Brain microvascular endothelial cell (primary cell): ENCODE data around the gene RNF224.

Experiments used
- DNase-seq: peaks from one replicate; pipeline ENCODE4 v3.0.0-alpha.2; 2020
- H3K27ac ChIP-seq: fragments of 250-450 bp; sonication (Bioruptor Pico); 2 replicates; pipeline ENCODE4 v1.5.1; 2020; ENCODE audit warnings: mild to moderate bottlenecking, moderate library complexity
- H3K27me3 ChIP-seq: fragments of 250-450 bp; sonication (Bioruptor Pico); replicated peaks from 2 replicates; pipeline ENCODE4 v1.5.1; 2020; ENCODE audit warnings: mild to moderate bottlenecking
- H3K36me3 ChIP-seq: fragments of 250-450 bp; sonication (Bioruptor Pico); replicated peaks from 2 replicates; pipeline ENCODE4 v1.5.1; 2020; ENCODE audit warnings: mild to moderate bottlenecking
- H3K4me3 ChIP-seq: 2 replicates; pipeline ENCODE4 v1.5.1; 2011; ENCODE audit warnings: low read depth, mild to moderate bottlenecking, control low read depth, low read length, moderate library complexity
- in situ Hi-C: cut with HindIII; loops from 2 replicates; pipeline ENCODE4 v1.10.0; 2017; ENCODE audit warnings: low sequenced_read_pairs, low pct_ligation_motif_present
- TF ChIP-seq, protein P1 (sequence below): IDR thresholded peaks from 2 replicates; pipeline ENCODE4 v1.5.1; 2011; ENCODE audit warnings: low read depth, mild to moderate bottlenecking, moderate library complexity, low read length, control low read depth, inconsistent platforms; ENCODE audit errors: missing control alignments

Gene RNF224

DNA sequence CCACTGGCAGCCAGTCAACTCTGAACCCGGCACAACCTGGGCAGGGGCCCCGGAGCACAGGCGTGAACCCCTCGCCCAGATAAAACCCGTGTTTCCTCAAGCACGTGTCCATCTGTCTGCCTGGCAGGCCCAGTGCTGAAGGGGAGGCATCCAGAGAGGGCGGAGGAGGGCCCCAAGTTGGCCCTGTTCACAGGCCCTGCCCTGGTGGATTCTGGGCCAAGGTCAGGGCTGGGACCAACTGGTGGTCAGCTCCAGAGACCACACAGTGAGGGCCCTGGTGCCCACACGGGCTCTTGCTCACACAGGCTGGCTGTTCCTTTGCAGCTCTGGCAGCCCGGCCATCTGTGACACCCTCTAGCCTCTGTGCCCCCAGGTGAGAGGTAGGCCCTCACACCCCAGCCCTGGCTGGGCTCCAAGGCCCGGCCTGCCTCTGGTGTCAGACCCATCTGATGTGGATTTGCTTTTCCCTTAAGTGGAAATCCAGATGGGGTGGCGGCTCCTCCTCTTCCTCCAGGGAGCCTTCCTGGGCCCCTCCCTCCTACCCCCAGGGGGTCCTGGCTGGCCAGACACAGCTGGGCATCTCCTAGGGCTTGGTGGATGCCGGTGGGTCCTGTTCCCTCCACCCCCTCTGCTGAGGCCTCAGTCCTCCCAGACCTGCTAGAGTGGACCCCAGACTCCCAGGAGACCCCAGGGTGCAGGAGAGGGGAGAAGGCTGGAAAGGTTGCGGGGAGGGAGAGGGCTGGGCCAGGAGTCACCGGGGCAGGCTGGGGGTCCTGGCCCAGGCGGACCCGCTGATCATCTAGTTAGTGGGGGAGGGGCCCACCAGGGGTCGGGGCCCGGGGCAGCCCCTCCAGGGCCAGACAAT, 23.3 kb downstream of the RNF224 start:
- H3K4me3 ChIP-seq, result no peak overlapping the region
- H3K27me3 ChIP-seq, result no peaks in the 10 kb centered on the region
- no peak for DNase-seq
- TF ChIP-seq, protein P1, sequence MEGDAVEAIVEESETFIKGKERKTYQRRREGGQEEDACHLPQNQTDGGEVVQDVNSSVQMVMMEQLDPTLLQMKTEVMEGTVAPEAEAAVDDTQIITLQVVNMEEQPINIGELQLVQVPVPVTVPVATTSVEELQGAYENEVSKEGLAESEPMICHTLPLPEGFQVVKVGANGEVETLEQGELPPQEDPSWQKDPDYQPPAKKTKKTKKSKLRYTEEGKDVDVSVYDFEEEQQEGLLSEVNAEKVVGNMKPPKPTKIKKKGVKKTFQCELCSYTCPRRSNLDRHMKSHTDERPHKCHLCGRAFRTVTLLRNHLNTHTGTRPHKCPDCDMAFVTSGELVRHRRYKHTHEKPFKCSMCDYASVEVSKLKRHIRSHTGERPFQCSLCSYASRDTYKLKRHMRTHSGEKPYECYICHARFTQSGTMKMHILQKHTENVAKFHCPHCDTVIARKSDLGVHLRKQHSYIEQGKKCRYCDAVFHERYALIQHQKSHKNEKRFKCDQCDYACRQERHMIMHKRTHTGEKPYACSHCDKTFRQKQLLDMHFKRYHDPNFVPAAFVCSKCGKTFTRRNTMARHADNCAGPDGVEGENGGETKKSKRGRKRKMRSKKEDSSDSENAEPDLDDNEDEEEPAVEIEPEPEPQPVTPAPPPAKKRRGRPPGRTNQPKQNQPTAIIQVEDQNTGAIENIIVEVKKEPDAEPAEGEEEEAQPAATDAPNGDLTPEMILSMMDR, result no peak
- no peak overlapping the region for H3K27ac ChIP-seq
- H3K36me3 ChIP-seq, result no peaks in the 10 kb centered on the region
- in situ Hi-C loops, result no loop called here

DNA sequence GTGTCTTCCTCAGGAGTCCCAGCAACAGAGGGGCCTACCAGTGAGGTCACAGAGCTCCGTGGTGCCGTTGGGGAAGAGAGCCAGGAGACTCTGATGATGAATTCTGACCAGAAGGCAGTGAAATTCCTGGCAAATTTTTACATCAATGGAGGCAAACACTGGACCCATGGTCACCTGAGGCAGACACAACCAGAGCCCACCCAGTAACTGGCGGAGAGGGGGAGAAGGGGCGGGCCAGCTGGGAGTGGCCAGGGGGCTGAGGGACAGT, 23.8 kb downstream of the RNF224 start, which contains the start of gene STPG3:
Gene STPG3 (plus strand): TSS at position 93 of the 268 bp plus-strand sequence. CDS start 1 bp downstream, at position 94.
- Histone ChIP-seq H3K27ac (no peak within 1 kb of the TSS), H3K4me3 (no peak within 1 kb of the TSS), H3K27me3 (no peaks in the 10 kb centered on the region), H3K36me3 (no peaks in the 10 kb centered on the region)
- TF ChIP-seq, protein P1, result no peak
- in situ Hi-C loops, result no loop called here
- no peak for DNase-seq

DNA sequence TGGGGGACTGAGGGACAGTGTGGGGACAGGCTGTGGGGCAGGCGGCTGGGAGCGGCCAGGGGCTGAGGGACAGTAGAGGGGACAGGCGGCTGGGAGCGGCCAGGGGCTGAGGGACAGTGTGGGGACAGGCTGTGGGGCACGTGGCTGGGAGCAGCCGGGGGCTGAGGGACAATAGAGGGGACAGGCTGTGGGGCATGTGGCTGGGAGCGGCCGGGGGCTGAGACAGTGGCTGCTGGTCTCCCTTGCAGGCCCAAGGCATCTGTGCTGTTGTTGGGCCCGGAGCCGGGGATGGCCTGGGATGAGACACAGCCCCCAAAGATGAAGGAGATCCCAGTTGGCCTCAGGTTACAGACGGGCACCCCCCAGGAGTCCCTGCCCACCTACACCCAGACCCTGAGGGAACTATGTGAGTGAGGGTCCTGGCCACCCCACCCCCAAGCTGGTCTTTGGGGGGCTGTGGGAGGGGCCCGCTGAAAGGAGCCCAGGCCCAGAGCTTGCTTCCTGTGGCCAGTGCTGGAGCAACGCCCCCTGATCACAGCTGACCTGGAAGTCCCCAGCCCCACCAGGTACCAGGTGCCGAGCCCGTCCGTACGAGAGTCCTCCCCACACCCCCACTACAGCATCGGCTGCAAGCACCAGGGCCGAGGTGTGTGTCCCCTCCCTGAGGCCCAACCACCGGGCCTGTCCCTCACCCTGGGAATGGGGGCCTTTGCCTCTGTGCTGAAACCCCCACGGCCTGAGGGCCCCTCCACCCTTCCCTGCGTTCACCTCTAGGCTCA, 24.4 kb downstream of the RNF224 start:
- Histone ChIP-seq H3K27me3 (no peaks in the 10 kb centered on the region), H3K36me3 (peaks cover 5% of the 10 kb centered on the region), H3K27ac (no peak overlapping the region), H3K4me3 (no peak overlapping the region)
- in situ Hi-C loops, result no loop called here
- TF ChIP-seq, protein P1, result no peak
- no peak for DNase-seq

DNA sequence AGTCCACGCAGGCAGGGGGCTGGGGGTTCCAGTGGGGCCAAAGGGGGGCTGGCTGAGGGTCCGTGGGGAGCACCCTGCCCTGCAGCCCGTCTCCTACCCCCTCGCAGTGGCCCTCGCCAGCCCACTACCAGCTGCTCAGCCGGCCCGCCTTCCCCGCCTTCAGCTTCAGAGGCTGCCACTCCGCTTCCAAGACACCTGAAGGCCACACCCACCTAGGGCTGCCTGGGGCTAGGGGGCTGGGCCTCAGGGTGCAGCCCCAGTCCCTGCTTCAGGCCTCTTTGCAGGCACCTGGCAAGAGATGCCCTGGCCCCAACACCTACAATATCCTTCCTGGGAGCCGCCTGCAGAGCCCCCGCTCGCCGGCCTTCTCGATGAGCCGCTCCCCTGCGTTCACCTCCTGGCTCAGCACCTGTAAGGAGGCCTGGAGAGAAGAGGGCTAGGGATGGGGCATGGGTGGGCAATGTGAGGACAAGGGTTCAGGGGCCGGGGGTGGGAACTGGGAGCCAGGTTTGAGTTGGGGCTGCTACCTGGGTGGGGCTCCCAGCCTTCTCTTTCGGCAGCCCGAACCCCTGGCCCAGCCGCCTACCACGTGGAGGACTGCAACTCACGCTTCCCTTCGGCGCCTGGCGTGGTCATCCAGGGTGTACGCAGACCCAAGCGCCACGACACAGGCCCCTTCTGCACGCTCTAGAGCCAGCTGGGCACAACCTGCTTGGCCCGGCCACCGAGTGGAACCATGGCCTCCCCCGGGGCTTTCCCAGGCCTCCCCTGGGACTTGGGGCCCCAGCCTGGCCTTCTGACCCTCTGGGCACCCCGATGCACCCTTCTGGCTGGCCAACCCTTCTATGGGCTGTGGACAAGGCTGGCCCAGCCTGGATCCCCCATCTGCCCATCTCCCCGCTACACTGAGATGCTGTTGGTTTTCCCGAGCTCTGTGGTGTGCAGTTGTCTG, 25.5 kb downstream of the RNF224 start:
- no peak overlapping the region for H3K4me3 ChIP-seq
- DNase-seq, result no peak
- no peaks in the 10 kb centered on the region for H3K27me3 ChIP-seq
- no peak overlapping the region for H3K27ac ChIP-seq
- peaks cover 9% of the 10 kb centered on the region for H3K36me3 ChIP-seq
- TF ChIP-seq, protein P1, result no peak
- in situ Hi-C loops, result no loop called here

DNA sequence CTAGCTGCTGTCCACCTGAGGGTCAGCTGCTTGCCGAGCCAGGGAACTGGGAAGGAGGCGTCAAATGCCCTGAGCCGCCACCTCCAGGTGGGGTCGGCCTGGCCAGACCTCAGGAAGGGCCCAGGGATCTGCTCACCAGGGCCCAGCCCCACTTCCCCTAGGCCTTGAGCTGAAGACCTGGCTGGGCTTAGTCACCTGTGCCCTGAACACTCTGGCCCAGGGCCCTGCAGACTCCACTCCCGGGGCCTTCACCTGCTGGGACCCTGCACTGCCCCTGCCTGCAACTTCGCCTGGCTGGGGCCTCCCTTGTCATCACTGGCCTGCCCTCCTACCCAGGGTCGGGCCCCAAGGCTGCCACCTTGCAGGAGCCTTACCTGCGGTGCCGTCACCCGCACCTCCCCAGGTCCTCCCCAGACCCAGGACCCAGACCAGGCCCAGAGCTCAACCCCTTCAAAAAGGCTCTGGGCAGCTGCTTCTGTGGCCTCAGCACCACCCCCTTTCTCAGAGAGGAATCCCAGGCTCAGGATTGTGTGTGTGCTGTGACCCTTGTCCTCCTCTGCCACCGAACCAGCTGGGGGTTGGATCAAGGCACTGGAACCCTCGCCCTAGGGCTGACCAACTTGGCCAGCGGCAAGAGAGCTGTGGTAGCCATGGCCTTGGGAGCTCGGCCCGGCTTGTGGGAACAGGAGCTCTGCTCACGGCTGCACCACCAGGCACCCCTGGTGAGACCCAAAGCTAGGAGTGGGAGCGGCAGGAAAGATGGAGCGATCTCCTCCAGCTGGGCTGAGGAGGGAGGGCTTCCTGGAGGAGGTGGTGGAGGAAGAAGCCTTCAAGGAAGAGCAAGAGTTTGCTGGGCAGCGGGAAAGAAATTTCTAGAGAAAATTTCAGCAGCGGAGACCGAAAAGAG, 26.7 kb downstream of the RNF224 start:
- H3K27me3 ChIP-seq, result no peaks in the 10 kb centered on the region
- H3K4me3 ChIP-seq, result peak overlapping the region; percentile 92
- H3K36me3 ChIP-seq, result peaks cover 10% of the 10 kb centered on the region
- DNase-seq, result no peak
- TF ChIP-seq, protein P1, result no peak
- no peak overlapping the region for H3K27ac ChIP-seq
- in situ Hi-C loops, result no loop called here
